Skin of body (tissue), 2 donors: Measurements from ENCODE around the gene ARSJ. TPM values are rescaled to one million over a fixed set of nuclear protein-coding genes. Genes with fewer than 3 reads are reported as not detected.

Source experiments
- DNase-seq: peaks from one replicate; lab custom pipeline; 2025; lab: John Stamatoyannopoulos, UW
- total RNA-seq: library from RNA; depleted of rRNA; stranded (reverse); fragments of >200 nt; gene quantifications from one replicate; pipeline ENCODE4 v1.2.3, GENCODE V29; 2014

ARSJ gene
- total RNA-seq, 1 donor from 2014 or later, result 11.6 TPM

- no peak for DNase-seq
Measured at GRCh38 chr4:113990886-113991285, 11.4 kb upstream of the ARSJ start.

GRCh38 chr4:113987382-113987941 lies 8.0 kb upstream of the ARSJ start:
- DNase-seq, result no peak

GRCh38 chr4:113982181-113982580 lies 2.7 kb upstream of the ARSJ start:
- DNase-seq, result no peak

- DNase-seq, result no peak
Measured at GRCh38 chr4:113981591-113981990, 2.1 kb upstream of the ARSJ start.

GRCh38 chr4:113979905-113980615 lies 613 bp upstream of the ARSJ start:
- no peak for DNase-seq

- no peak for DNase-seq
Measured at GRCh38 chr4:113978561-113979147, 793 bp downstream of the ARSJ start.

GRCh38 chr4:113978105-113978504 lies 1.3 kb downstream of the ARSJ start:
- no peak for DNase-seq

- no peak for DNase-seq
Measured at GRCh38 chr4:113977526-113977855, 2.0 kb downstream of the ARSJ start.

GRCh38 chr4:113976741-113977525 lies 2.5 kb downstream of the ARSJ start:
- DNase-seq, result peak; percentile 33

GRCh38 chr4:113975578-113975977 lies 3.9 kb downstream of the ARSJ start:
- no peak for DNase-seq

GRCh38 chr4:113974467-113974866 lies 5.0 kb downstream of the ARSJ start:
- no peak for DNase-seq

- no peak for DNase-seq
Measured at GRCh38 chr4:113973345-113973744, 6.1 kb downstream of the ARSJ start.

- no peak for DNase-seq
Measured at GRCh38 chr4:113972781-113973180, 6.7 kb downstream of the ARSJ start.

- DNase-seq, result no peak
Measured at GRCh38 chr4:113971706-113972360, 7.6 kb downstream of the ARSJ start.

- no peak for DNase-seq
Measured at GRCh38 chr4:113969709-113970334, 9.6 kb downstream of the ARSJ start.

- DNase-seq, result no peak
Measured at GRCh38 chr4:113968473-113968872, 11.0 kb downstream of the ARSJ start.

GRCh38 chr4:113967687-113968086 lies 11.8 kb downstream of the ARSJ start:
- DNase-seq, result no peak

GRCh38 chr4:113962719-113963265 lies 16.7 kb downstream of the ARSJ start:
- no peak for DNase-seq

GRCh38 chr4:113962016-113962347 lies 17.5 kb downstream of the ARSJ start:
- DNase-seq, result no peak

GRCh38 chr4:113960684-113961321 lies 18.6 kb downstream of the ARSJ start:
- DNase-seq, result no peak

- no peak for DNase-seq
Measured at GRCh38 chr4:113959539-113959937, 19.9 kb downstream of the ARSJ start.
